Ovary (tissue), 3 donors: ENCODE measurements around the gene RBM33.

ENCODE experiments used
- EP300 ChIP-seq: sonication (generic); formaldehyde crosslinking; IDR thresholded peaks from one replicate; pipeline ENCODE4 v1.6.1; 2017; ENCODE audit warnings: antibody characterized with exemption
- TF ChIP-seq, protein P1 (sequence below), 3 donors: fragments of 450-650 bp in 2 of 3; fragments of 200-600 bp in 1 of 3; IDR thresholded peaks; one replicate each; pipeline versions ENCODE4 v1.5.1 to v1.8.0; 2016 to 2022; ENCODE audit warnings: antibody characterized with exemption in 3 of 3, mild to moderate bottlenecking in 1 of 3
- donor health status: DM: no; HTN: no; CAD: no.

- TF ChIP-seq, protein P1, sequence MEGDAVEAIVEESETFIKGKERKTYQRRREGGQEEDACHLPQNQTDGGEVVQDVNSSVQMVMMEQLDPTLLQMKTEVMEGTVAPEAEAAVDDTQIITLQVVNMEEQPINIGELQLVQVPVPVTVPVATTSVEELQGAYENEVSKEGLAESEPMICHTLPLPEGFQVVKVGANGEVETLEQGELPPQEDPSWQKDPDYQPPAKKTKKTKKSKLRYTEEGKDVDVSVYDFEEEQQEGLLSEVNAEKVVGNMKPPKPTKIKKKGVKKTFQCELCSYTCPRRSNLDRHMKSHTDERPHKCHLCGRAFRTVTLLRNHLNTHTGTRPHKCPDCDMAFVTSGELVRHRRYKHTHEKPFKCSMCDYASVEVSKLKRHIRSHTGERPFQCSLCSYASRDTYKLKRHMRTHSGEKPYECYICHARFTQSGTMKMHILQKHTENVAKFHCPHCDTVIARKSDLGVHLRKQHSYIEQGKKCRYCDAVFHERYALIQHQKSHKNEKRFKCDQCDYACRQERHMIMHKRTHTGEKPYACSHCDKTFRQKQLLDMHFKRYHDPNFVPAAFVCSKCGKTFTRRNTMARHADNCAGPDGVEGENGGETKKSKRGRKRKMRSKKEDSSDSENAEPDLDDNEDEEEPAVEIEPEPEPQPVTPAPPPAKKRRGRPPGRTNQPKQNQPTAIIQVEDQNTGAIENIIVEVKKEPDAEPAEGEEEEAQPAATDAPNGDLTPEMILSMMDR (IDR thresholded peaks at IDR 0.05): no peak
- TF ChIP-seq EP300: no peak
Measured at GRCh38 chr7:155791836-155792235, 147.4 kb downstream of the RBM33 start.
